Measurements from ENCODE around the gene FMOD. TPM values are rescaled to one million over a fixed set of nuclear protein-coding genes. Genes with fewer than 3 reads are reported as not detected.

Gene FMOD
- total RNA-seq, 1 donor from 2014 or later, result 11.2 TPM

- no peak overlapping the region for H3K27ac ChIP-seq (replicated peaks)
- no peak overlapping the region for H3K4me3 ChIP-seq
- peaks cover 26% of the 10 kb centered on the region for H3K4me1 ChIP-seq
- TF ChIP-seq CTCF (IDR thresholded peaks at IDR 0.05; ENCODE audit: borderline replicate concordance), result peak; percentile 78
- no peaks in the 10 kb centered on the region for H3K9me3 ChIP-seq (replicated peaks)
- intact Hi-C loops (cut with micrococcal nuclease), result loop anchor here (5.0 to 10.0 kb wide), 2 partner anchors 102 to 145 kb away; no protein-coding TSS in a partner anchor
- DNase-seq, result peak; percentile 34
- no peaks in the 10 kb centered on the region for H3K36me3 ChIP-seq
- no peaks in the 10 kb centered on the region for H3K27me3 ChIP-seq (ENCODE audit: low read depth)
Observed at GRCh38 chr1:203342192-203342940, 8.6 kb downstream of the FMOD start.

GRCh38 chr1:203340112-203340790 is 10.7 kb downstream of the FMOD start:
- H3K9me3 ChIP-seq (replicated peaks), result no peaks in the 10 kb centered on the region
- H3K27me3 ChIP-seq (ENCODE audit: low read depth), result no peaks in the 10 kb centered on the region
- no peak overlapping the region for H3K27ac ChIP-seq (replicated peaks)
- TF ChIP-seq CTCF (IDR thresholded peaks at IDR 0.05; ENCODE audit: borderline replicate concordance), result peak; percentile 95
- DNase-seq, result peak; percentile 52
- intact Hi-C loops (cut with micrococcal nuclease), result loop anchor here (5.0 to 10.0 kb wide), 2 partner anchors 105 to 147 kb away; no protein-coding TSS in a partner anchor
- no peaks in the 10 kb centered on the region for H3K36me3 ChIP-seq
- H3K4me3 ChIP-seq, result no peak overlapping the region
- H3K4me1 ChIP-seq, result peaks cover 15% of the 10 kb centered on the region

GRCh38 chr1:203338335-203339036 is 12.4 kb downstream of the FMOD start:
- Histone ChIP-seq H3K4me1 (peaks cover 15% of the 10 kb centered on the region), H3K36me3 (no peaks in the 10 kb centered on the region), H3K4me3 (no peak overlapping the region), H3K27ac (replicated peaks) (no peak overlapping the region), H3K9me3 (replicated peaks) (no peaks in the 10 kb centered on the region), H3K27me3 (ENCODE audit: low read depth) (no peaks in the 10 kb centered on the region)
- TF ChIP-seq CTCF (IDR thresholded peaks at IDR 0.05; ENCODE audit: borderline replicate concordance), result peak; percentile 89
- intact Hi-C loops (cut with micrococcal nuclease), result loop anchor here (5.0 kb wide), 2 partner anchors 66 to 364 kb away; no protein-coding TSS in a partner anchor
- no peak for DNase-seq

- no peak for DNase-seq
- Histone ChIP-seq H3K36me3 (no peaks in the 10 kb centered on the region), H3K27me3 (ENCODE audit: low read depth) (no peaks in the 10 kb centered on the region), H3K9me3 (replicated peaks) (no peaks in the 10 kb centered on the region), H3K4me1 (peaks cover 6% of the 10 kb centered on the region), H3K4me3 (no peak overlapping the region), H3K27ac (replicated peaks) (no peak overlapping the region)
- TF ChIP-seq CTCF (IDR thresholded peaks at IDR 0.05; ENCODE audit: borderline replicate concordance), result no peak
- intact Hi-C loops (cut with micrococcal nuclease), result loop anchor here (5.0 kb wide), 2 partner anchors 64 to 366 kb away; no protein-coding TSS in a partner anchor
Observed at GRCh38 chr1:203336097-203336496, 14.8 kb downstream of the FMOD start.

DNA sequence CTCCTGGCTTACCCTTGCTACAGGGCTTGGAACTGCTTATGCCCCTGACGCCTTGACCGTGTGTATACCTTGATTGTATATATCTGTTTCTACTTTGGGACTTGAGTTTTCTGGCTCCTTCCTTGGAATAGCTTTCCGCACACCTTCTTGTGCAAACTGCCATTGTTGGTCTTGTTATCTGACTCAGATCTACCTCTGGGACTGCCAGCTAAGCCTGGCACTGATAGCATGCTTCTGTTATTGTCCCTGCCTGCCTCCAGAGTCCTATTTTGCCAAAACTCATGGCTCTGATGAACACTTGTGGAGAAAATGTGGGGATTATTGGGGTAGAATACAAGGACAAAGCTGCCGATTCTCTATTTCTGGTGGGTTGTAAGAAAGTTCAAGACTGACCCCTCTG is 15.4 kb downstream of the FMOD start:
- Histone ChIP-seq H3K27me3 (ENCODE audit: low read depth) (no peaks in the 10 kb centered on the region), H3K4me1 (peaks cover 6% of the 10 kb centered on the region), H3K9me3 (replicated peaks) (no peaks in the 10 kb centered on the region), H3K36me3 (no peaks in the 10 kb centered on the region), H3K4me3 (no peak overlapping the region), H3K27ac (replicated peaks) (no peak overlapping the region)
- no peak for DNase-seq
- intact Hi-C loops (cut with micrococcal nuclease), result loop anchor here (5.0 kb wide), 2 partner anchors 63 to 367 kb away; no protein-coding TSS in a partner anchor
- TF ChIP-seq CTCF (IDR thresholded peaks at IDR 0.05; ENCODE audit: borderline replicate concordance), result no peak
